Suprapubic skin (tissue), 3 donors: ENCODE results near the gene KCNAB2.

Source experiments
- CTCF ChIP-seq, 2 donors: fragments of 200-600 bp in 1 of 2; fragments of 450-650 bp in 1 of 2; sonication (generic) in 1 of 2; IDR thresholded peaks; one replicate each; pipeline ENCODE4 v1.5.1; 2016 to 2019; ENCODE audit warnings: antibody characterized with exemption in 2 of 2, mild to moderate bottlenecking in 1 of 2, moderate library complexity in 1 of 2
- POLR2AphosphoS5 ChIP-seq, 3 donors: sonication (generic); formaldehyde crosslinking; IDR thresholded peaks; one replicate each; pipeline ENCODE4 v1.6.1; 2017; ENCODE audit warnings: antibody characterized with exemption in 3 of 3

GRCh38 chr1:6013491-6013890, 32.2 kb upstream of the KCNAB2 start:
- TF ChIP-seq POLR2AphosphoS5 (IDR thresholded peaks at IDR 0.05) (no peak), CTCF (IDR thresholded peaks at IDR 0.05) (no peak)
